Activated naive CD4-positive, alpha-beta T cell treated with anti-CD3 and anti-CD28 coated beads, Interleukin-2, amount 50 U/mL, for 16 hours (primary cell): ENCODE results near the gene MAMLD1.

Experiments used
- DNase-seq: peaks from one replicate; pipeline ENCODE4 v3.0.0-alpha.2; 2020

MAMLD1 gene

GRCh38 chrX:150465326-150465725, 102.2 kb downstream of the MAMLD1 start:
- no peak for DNase-seq

DNA sequence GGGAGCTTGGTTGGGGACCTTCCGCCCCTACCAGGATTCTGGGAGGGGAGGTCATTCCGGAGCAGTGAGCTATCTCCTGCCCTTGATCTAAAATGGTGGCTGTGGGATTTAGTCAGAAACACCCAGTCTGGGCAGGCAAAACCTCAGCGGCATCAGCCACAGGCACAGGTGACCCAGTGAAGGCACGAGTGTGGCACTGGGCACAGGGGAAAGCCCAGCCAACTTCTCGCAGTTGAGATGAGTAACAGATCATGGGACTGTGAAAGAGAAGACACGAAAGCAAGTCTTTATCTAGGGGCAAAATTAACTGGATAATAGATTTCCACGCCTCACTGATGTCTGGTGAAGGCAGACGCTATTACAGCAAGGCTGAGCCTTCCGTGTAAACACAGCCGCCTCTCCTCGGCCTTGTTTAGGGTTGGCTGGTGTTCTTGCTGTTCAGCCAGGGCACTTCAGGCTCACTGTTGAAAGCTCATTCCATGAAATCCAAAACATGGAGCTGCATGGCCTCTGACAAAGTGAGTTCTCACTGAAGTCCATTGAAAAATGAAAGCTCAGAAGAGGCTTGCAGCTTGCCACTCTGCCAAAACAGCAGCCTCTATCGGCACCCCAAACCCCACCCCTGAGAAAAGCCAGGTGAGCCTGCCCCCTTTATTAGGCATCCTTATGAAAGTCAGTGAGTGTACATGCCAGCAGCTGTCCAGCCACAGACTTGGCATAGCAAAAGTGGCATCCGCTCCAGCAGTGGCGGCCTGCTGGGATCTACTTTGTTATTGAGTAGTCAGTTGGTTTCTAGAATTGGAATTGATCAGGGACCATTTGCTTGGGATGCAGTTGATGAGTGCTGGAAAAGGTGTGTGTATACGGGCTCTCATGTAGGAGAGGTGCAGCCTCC, 103.0 kb downstream of the MAMLD1 start:
- no peak for DNase-seq

DNA sequence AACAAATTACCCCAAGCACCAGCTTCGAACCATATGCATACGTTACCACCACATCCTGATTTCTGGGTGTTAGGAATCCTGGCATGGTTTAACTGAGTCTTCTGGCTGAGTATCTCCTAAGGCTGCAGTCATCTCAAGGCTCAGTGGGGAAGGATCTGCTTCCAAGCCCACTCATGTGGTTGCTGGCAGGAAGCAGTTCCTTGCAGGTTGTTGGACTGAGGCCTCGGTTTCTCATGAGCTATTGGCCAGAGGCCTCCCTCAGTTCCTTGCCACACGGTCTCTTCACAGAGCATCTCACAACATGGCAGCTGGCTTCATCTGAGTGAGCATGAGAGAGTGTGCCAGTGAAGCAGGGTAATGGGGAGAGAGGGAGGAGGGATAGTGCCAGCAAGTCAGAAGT, 109.2 kb downstream of the MAMLD1 start:
- no peak for DNase-seq

DNA sequence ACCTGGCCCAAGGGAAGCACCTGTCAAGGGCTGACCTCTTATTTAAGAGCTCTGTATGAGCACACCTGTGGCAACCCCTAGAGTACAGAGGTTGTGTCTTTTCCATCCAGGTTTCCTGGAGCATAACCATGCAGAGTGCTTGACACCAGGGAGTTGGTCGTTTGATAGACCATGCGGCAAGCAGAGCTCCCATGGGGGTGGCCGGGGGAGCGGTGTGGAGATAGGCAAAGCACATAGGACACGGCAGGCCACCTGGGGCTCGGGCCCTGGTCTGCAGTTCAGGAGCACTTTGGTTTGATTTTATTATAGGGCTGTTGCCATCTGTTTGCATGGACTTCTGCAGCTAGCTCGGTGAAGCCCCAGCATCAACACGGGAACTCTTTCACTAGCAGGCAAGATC, 110.3 kb downstream of the MAMLD1 start:
- no peak for DNase-seq

GRCh38 chrX:150475461-150475860, 112.3 kb downstream of the MAMLD1 start:
- no peak for DNase-seq

DNA sequence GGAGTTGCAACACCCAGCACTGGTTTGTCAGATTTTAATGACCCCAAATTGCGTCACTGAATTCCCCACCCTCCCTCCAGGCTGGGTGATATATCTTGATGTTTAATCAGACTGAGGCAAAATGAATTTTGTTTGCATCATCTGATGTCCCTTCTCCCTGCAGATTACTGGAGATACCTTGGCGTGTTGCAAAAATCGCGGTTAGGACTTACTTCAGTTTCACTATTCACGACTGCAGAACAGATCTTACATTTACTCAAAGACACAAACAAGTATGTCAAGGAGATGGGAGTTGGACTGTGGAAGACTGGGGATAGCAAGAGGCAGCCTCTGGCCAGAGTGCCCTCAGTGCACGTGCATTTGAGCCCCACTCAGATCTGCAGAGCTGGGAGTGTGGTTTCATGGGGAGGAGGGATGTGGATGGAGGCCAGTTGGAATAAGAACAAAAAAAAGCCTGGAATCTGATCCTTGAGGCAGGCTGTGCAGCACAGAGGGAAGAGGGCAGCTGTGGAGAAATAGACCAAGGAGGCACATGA, 113.1 kb downstream of the MAMLD1 start:
- no peak for DNase-seq

DNA sequence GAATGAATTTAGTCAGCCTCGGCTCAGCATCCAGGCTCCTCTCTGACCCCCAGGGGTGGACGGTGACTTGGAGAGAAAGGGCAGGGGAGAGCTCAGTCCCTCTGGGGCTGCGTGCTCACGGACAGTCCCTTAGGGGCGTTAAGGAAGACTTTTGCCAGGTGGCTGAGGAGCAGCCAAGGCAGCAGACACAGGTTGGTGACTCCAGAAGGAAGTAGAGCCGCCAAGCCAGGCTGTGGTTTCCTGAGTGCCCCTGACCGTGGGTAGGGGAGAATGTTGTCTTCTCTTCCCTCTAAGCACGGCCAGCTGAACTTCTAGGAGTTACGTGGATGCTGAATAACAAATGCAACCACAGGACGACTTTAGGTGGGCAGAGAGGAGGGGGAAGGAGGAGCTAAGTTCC, 114.3 kb downstream of the MAMLD1 start:
- DNase-seq, result no peak

- DNase-seq, result peak; percentile 24
Measured at GRCh38 chrX:150478496-150479492, 115.7 kb downstream of the MAMLD1 start.

- peak; percentile 60 for DNase-seq
Measured at GRCh38 chrX:150482537-150483206, 119.6 kb downstream of the MAMLD1 start.

DNA sequence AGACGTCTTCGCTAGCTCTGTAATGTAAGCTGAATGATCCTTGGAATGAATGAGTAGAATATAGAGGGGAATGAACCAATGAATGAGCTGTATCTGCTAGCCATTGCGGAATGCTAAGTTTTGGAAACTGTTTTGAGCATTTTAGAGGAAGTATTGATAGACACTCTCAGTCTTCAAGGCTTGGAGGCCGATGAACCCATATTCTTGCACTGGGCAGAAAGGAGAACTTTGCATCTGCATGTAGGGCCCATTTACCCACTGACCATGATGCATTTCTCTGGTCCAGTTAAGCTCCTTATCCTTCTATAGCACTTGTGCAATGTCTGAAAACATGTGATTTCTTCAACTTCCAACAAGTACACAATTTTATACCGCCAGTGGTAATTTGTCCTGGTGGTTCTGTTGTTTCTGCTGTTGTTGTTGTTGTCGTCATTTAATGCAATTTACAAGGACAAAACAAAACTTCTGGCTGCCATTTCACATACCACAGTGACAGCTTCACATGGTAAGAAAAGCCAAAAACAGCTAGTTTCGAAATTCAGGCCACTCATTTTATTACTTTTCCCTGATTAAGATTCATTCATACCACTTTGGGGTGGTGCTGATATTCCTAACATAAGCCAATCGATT, 120.4 kb downstream of the MAMLD1 start:
- DNase-seq, result no peak

- peak; percentile 49 for DNase-seq
Measured at GRCh38 chrX:150486011-150486410, 122.9 kb downstream of the MAMLD1 start.

GRCh38 chrX:150487369-150488094, 124.4 kb downstream of the MAMLD1 start:
- no peak for DNase-seq

DNA sequence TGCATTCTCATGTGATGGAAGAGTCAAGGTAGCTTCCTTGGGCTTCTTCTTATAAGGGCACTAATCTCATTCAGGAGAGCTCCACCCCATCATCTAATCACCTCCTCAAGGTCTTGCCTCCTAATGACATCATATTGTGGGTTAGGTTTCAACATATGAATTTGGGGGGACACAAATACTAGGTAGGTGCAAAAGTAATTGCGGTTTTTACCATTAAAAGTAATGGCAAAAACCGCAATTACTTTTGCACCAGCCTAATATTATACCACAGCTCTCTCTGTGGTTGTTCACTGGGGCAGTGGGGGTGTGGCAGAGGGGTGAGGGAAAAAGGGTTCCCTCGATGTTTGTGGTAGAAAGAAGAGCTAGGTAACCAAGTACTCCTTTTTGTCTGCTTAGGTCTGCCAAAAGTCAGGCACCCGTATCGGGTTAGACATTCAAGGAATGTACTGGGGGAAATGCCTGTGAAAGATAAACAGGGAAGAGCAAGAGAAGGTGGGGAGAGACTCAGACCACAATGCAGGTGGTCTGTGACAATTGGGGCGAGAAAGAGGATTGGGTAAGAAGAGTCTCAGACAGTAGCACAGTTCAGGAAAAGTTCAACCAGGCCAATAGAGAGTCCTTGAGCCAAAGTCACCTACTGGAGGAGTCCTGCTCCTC, 126.4 kb downstream of the MAMLD1 start:
- no peak for DNase-seq

DNA sequence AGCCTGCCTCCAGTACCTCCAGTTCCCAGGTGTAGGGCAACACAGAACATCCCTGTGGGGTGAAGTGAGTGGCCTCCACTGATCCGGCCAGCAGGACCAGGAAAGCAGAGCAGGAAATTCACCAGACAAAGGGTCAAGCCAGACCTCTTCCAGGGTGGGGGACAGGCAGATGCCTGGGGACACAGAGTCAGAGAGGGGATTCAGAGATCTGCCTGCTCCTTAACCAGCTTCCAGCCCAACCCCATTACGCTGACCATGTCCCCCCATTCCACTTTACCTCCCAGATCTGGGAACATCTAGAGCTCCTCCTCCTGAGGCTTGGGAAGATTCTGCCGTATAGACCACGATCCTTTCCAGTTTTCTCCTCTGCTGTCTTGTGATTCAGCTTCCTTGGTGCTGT, 132.4 kb downstream of the MAMLD1 start:
- no peak for DNase-seq

GRCh38 chrX:150499240-150499639, 136.1 kb downstream of the MAMLD1 start:
- no peak for DNase-seq

- DNase-seq, result no peak
Measured at GRCh38 chrX:150502091-150502490, 139.0 kb downstream of the MAMLD1 start.

DNA sequence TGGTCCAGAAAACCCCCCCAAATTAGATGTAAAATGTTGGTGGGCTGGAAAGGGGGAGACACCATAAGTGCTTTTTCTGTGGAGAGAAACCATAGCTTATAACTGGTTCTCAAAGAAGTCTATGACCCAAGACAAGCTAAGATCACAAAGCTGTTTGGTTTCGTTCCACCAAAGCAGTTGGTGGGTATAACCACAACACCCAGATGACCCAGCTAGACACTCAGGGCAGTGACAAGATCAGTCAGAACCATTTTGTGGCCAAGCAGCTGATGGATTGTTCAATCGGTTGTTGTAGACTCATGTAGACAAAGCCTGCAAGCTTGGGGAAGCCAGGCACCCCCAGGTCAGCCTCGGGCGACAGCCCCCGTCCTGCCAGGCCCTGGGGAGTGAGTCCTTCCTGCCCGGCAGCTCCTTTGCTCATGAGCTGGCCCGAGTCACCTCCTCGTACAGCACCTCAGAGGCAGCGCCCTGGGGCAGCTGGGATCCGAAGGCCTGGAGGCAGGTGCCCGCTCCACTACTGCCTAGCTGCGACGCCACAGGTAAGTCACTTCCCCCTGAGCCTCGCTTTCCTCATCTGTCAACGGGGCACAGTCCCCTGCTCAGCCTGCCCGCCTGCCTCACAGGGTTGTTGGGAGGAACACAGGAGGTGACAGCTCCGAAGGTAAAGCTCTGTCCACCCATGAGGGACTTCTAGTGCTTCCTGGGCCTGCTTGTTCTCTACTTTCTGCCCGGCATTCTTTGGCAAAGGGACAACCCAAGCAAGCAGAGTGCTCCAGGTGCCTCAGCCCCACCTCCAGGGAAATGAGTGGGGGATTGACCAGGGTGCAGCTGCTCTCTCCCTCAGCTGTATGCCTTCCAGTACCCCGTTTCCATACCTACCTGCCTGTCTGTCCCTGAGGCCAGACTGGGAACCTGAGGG, 140.1 kb downstream of the MAMLD1 start:
- no peak for DNase-seq

DNA sequence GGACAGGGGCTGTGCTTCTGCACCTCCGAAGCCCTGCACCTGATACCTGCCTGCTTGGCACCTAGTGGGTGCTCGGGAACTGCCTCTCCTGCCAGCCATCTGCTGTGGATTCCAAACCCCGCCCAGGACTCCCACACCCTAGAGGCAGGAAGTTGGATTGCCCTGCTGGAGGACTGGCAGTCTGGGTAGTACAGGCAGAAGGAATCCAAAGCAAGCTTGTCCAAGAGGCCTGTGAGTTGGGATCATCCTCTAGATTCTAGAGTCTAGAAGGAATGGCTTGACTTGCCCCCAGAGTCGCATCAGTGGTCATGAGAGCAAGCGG, 140.7 kb downstream of the MAMLD1 start:
- no peak for DNase-seq

DNA sequence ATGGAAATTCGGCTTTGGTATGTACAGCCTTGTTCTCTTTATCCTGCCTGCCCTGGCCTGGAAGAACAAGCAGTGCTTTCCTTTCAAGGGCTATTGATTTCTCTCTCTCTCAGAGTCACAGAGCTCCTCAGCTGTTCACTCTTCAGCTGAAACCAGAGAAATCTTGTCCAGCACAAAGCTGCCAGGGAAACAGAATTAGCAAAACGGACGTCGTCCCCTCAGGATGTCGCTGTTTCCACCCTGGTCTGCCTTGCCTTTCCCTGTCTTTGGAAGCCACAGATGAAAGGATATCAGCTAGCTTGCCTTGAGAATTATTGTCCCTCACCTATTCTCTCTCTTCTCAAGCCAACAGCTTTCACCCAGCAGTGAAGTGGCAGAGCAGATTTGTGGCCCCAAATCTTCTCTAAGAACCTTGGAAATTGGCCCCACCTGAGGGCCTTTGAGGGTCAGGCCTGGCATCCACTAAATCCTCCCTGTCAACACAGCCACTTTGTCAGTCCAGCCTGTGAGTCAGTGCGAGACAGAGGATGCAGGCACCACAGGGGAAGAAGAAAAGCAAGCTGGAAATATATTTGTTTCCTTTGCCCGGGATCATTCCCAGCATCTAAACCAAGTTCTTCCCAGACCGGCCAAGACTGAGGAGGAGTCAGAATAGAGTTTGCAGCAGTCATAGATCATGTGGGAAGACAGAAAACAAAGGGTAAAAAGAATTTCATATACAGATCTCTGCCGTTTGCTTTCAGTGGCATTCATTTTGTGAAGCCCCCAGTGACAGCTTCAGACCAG, 141.5 kb downstream of the MAMLD1 start:
- DNase-seq, result no peak
